HG02678 (cell line): ENCODE data around the gene PCNX1.

Experiments
- ATAC-seq: cut with Tn5 transposase; IDR thresholded peaks from one replicate; pipeline ENCODE4 v1.9.1; 2021; ENCODE audit warnings: mild to moderate bottlenecking, moderate library complexity; ENCODE audit not compliant: unreplicated experiment

The PCNX1 gene

GRCh38 chr14:70955543-70956480 is 48.6 kb downstream of the PCNX1 start:
- no peak for ATAC-seq

DNA sequence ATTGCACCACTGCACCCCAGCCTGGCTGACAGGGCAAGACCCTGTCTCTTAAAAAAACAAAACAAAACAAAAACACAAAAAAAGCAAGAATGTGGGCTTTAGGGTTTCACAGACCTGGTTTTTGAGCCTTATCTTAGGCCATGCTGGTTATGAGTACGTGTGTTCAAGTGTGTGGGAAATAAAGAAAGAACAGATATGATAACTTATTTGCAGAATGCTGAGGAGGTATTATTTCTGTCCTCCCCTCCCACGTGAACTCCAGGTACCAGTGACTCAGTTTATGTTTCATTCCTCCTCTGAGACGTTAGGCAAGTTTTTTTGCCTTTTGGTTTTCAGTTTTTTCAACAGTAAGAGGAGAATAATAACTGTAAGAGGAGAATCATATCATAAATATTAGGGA is 49.3 kb downstream of the PCNX1 start:
- ATAC-seq, result no peak

GRCh38 chr14:70957710-70958109 is 50.5 kb downstream of the PCNX1 start:
- ATAC-seq, result no peak

- ATAC-seq, result no peak
Measured at GRCh38 chr14:70962935-70963334, 55.7 kb downstream of the PCNX1 start.

GRCh38 chr14:70964492-70964891 is 57.2 kb downstream of the PCNX1 start:
- ATAC-seq, result no peak

DNA sequence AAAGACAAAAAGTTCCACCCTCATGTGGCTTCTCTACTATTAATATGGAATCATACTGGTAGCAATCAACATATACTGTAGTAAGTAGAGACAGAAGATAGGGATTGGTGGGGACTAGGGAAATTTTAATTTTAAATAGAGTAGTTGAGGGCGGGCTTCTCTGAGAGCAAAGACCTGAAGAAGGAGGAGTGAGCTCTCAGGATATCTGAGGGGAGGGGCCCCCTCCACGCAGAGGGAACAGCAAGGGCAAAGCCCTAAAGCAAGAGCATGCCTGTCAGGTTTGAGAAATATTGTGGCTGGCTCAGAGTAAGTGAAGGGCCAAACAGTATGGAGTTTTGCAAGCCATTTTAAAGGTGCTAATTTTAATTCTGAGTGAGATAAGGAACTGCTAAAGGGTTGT is 64.3 kb downstream of the PCNX1 start:
- ATAC-seq, result no peak

- ATAC-seq, result no peak
Measured at GRCh38 chr14:70972107-70972976, 65.1 kb downstream of the PCNX1 start.

GRCh38 chr14:70976591-70976990 is 69.3 kb downstream of the PCNX1 start:
- no peak for ATAC-seq

GRCh38 chr14:70981000-70981952 is 74.0 kb downstream of the PCNX1 start:
- no peak for ATAC-seq

- ATAC-seq, result no peak
Measured at GRCh38 chr14:70982200-70982599, 74.9 kb downstream of the PCNX1 start.

DNA sequence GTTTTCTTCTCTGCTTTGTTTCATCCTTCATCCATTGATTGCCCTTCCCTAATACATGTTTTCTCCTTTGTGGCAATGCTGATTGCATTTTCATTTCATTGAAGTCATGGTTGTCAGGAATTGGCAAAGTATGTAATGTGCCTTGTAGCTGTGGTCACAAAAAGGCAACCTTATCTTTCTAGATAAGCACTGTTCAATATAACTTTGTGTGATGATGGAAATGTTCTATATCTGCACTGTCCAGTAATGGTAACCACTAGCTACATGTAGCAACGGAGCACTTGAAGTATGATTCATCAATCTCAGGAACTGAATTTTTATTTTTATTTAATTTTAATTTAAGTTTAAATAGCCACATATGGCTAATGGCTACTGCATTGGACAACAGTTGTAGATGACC is 79.8 kb downstream of the PCNX1 start:
- no peak for ATAC-seq

- ATAC-seq, result no peak
Measured at GRCh38 chr14:70988452-70988851, 81.2 kb downstream of the PCNX1 start.

GRCh38 chr14:70993931-70994330 is 86.7 kb downstream of the PCNX1 start:
- no peak for ATAC-seq

DNA sequence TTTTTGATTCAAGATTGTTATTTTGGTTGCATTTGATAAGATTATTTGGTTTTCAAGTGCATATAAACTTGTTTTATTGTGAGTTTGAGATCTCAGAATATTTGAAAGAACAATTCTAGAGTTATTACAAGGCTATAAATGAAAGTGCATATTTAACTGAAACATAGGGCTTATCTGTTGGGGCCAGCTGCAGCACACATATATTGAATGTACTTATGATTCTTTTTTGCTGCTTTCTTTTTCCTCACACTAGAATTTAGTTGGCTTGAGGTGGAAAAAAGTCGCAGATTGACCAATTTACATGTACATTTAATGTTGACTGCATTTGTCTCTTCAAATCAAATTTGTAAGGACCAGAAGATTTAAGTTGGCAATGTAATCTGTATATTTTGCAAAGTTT is 88.0 kb downstream of the PCNX1 start:
- no peak for ATAC-seq

DNA sequence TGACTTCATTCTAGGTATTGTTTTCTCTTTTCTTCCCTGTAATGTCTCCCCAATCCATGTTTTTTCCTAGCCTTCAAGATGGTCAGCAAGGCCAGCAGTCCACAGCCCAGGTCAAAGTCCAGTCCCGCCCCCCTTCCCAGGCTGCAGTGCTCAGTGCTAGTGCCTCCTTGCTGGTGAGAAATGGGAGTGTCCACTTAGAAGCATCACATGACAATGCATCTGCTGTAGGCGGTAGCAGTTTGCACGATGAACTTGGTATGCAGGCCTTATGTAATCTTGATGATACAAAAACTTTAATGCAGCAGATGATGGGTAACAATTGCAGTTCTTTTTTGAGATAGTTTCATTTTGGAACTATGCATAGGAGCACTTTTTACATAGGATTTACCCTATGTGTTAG is 88.4 kb downstream of the PCNX1 start:
- no peak for ATAC-seq

GRCh38 chr14:70999117-70999516 is 91.9 kb downstream of the PCNX1 start:
- no peak for ATAC-seq

DNA sequence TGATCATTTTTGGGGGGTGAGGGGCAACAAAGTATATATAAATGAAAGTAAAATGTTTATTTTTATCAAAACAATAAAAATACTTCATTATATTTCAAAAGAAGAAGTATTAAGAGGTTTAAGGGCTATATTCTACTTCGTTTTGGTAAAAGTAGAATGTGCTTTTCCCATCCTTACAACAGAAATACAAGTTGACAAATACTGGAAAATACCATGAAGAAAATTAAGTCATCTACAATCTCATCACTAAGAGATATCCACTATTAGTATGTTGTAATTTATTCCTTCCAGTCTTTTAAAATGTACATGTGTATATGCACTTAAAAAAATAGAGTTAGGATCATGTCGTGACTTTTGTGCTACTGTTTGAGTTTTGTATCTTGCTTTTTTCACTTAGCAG is 92.8 kb downstream of the PCNX1 start:
- ATAC-seq, result no peak

DNA sequence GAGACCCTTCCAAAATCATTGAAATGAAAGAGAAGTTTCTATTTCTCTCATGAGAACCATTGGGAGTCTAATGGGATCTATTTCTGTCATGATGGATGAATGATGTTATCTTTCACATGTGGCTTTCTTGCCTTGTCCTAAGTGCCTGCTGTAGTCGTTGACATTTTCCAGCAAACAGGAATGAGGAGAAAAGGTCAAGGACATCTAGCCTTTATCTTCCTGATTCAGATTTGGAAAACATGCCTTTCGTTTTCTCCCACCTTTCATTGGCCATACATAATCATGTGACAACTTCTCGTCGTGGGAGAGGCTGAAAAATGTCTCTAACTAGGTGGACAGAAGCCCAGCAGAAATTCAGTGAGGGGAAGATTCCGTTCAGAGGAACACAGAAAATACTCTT is 94.5 kb downstream of the PCNX1 start:
- ATAC-seq, result no peak

- ATAC-seq, result no peak
Measured at GRCh38 chr14:71003156-71003555, 95.9 kb downstream of the PCNX1 start.

DNA sequence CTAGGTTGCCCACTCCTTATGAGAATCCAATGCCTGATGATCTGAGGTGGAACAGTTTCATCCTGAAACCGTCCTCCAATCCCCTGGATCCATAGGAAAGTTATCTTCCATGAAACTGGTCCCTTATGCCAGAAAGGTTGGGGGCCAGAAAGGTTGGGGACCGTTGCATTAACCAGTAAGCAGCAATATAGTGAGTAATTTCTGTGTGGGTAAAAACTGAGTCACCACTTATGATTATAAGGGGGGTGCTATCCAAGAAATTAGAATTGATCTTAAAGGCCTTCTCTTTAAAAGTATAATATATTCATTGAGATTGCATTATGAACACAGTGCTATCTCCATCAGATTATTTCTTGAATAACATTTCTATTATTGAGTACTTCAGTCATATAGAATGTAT is 97.2 kb downstream of the PCNX1 start:
- no peak for ATAC-seq

DNA sequence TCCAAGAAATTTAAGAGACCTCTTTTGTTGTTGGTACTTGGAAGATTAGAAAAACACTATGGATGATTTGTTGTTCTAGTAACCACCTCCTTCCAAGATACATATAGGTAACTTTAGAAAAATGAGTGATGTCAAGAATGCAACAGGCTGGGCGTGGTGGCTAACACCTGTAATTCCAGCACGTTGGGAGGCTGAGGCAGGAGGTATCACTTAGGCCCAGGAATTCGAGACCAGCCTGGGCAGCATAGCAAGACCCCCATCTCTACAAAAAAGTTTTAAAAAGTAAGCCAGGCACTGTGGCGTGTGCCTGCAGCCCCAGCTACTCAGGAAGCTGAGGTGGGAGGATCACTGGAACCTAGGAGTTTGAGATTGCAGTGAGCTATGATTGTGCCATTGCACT is 97.8 kb downstream of the PCNX1 start:
- ATAC-seq, result no peak
